Upper lobe of right lung (tissue), 1 donor: Measurements from ENCODE around the gene LRRC56. TPM values are rescaled to one million over a fixed set of nuclear protein-coding genes. Genes with fewer than 3 reads are reported as not detected.

Experiments
- ATAC-seq: fragments of 200-7000 bp; cut with Tn5 transposase; one replicate; pipeline ENCODE4 v1.9.1; 2020; ENCODE audit warnings: mild to moderate bottlenecking, moderate library complexity
- DNase-seq: peaks from one replicate; pipeline ENCODE4 v3.0.0-alpha.2; 2020
- H3K27ac ChIP-seq: fragments of 200-600 bp; one replicate; pipeline ENCODE4 v1.8.0; 2022
- H3K27me3 ChIP-seq: fragments of 200-600 bp; one replicate; pipeline ENCODE4 v1.8.0; 2022; ENCODE audit warnings: mild to moderate bottlenecking
- H3K36me3 ChIP-seq: fragments of 200-600 bp; one replicate; pipeline ENCODE4 v1.8.0; 2022
- H3K4me1 ChIP-seq: fragments of 200-600 bp; one replicate; pipeline ENCODE4 v1.8.0; 2022
- H3K4me3 ChIP-seq: fragments of 200-600 bp; one replicate; pipeline ENCODE4 v1.8.0; 2022; ENCODE audit warnings: mild to moderate bottlenecking
- H3K9me3 ChIP-seq: fragments of 200-600 bp; one replicate; pipeline ENCODE4 v1.8.0; 2022
- intact Hi-C: fragments of 100-400 bp; cut with DNase I; formaldehyde crosslinking; loops from one replicate; pipeline ENCODE4 v1.11.0; 2022
- total RNA-seq: library from RNA; stranded (reverse); fragmentation: NEBNext Ultra II Directional; extraction: Animal tissue kit (Norgen Biotek cat#: 25700); gene quantifications from one replicate; pipeline ENCODE4 v1.2.1, GENCODE V29; 2021
- TF ChIP-seq, protein P1 (sequence below): fragments of 200-600 bp; IDR thresholded peaks from one replicate; pipeline ENCODE4 v1.8.0; 2022; ENCODE audit warnings: antibody characterized with exemption
- donor health status: DM: no; HTN: yes; CAD: no; lungs with severe emphysema.

The LRRC56 gene
- total RNA-seq, 1 donor from 2014 or later = 3.2 TPM

DNA sequence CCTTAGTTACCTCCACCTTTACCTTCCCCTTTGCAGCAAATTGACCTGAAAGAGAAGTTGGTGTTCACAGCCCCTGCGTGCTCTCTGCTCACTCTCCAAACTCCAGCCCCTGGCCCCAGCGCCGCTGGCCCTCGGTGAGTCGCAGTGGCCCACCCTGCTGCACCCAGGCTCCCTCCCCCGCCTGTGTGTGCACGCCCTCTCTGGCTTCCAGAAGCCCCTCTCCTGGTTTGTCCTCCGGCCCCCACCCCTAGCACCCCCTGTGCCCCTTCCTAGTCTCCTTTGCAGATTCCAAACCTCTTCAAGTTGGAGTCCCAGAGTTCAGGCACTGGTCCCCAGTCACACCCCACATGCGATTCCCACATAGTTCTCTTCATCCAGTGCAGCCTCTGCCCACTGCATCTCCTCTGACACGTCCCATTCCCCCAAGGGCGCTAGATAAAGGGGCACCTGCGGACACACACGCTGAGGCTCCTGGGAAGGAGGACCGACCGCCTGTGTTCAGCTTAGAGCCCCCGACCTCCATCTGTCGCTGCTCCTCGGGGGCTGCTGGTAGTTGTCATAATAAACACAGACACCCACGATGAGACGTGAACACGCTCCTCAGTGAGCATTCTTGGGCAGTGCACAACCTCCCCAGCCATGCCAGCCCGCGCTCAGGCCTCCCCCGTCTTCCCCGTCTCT is 37.4 kb downstream of the LRRC56 start:
- Histone ChIP-seq H3K4me1 (peaks cover 32% of the 10 kb centered on the region), H3K9me3 (no peaks in the 10 kb centered on the region), H3K27me3 (no peaks in the 10 kb centered on the region), H3K4me3 (peak overlapping the region; percentile 70), H3K36me3 (no peaks in the 10 kb centered on the region), H3K27ac (no peak overlapping the region)
- no peak for ATAC-seq
- DNase-seq = no peak
- intact Hi-C loops = no loop called here
- TF ChIP-seq, protein P1, sequence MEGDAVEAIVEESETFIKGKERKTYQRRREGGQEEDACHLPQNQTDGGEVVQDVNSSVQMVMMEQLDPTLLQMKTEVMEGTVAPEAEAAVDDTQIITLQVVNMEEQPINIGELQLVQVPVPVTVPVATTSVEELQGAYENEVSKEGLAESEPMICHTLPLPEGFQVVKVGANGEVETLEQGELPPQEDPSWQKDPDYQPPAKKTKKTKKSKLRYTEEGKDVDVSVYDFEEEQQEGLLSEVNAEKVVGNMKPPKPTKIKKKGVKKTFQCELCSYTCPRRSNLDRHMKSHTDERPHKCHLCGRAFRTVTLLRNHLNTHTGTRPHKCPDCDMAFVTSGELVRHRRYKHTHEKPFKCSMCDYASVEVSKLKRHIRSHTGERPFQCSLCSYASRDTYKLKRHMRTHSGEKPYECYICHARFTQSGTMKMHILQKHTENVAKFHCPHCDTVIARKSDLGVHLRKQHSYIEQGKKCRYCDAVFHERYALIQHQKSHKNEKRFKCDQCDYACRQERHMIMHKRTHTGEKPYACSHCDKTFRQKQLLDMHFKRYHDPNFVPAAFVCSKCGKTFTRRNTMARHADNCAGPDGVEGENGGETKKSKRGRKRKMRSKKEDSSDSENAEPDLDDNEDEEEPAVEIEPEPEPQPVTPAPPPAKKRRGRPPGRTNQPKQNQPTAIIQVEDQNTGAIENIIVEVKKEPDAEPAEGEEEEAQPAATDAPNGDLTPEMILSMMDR = no peak

DNA sequence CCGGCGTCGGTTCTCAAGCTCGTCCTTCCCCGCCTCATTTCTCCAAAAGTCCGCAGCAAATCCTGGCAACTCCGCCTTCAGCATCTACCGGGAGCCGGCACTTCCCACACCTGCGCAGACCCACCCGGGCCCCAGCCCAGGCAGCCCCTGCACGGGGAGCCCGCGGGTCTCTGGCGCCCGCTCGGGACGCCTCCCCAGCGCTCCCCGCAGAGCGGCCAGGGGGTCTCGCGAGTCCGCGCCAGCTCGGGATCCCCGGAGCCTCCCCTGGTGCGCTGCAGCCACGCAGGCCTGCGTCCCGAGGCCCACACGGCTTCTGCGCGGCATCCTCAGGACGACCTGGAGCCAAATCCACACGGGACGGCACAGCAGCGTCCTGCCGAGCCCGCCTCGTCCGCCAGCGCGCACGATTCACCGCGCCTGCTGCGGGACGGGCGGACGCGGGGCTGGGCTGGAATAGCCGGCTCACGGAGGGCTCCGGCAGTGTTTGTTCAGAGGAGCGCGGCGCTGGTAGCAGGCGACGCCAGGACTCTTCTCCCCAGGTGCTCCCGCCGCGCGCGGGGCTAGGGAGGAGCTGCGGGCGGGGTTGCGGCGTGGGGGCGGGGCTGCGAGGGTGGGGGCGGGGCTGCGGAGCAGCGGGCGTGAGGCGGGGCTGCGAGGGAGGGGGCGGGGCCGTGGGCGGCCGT is 38.1 kb downstream of the LRRC56 start:
- peak overlapping the region; percentile 47 for H3K27ac ChIP-seq

DNA sequence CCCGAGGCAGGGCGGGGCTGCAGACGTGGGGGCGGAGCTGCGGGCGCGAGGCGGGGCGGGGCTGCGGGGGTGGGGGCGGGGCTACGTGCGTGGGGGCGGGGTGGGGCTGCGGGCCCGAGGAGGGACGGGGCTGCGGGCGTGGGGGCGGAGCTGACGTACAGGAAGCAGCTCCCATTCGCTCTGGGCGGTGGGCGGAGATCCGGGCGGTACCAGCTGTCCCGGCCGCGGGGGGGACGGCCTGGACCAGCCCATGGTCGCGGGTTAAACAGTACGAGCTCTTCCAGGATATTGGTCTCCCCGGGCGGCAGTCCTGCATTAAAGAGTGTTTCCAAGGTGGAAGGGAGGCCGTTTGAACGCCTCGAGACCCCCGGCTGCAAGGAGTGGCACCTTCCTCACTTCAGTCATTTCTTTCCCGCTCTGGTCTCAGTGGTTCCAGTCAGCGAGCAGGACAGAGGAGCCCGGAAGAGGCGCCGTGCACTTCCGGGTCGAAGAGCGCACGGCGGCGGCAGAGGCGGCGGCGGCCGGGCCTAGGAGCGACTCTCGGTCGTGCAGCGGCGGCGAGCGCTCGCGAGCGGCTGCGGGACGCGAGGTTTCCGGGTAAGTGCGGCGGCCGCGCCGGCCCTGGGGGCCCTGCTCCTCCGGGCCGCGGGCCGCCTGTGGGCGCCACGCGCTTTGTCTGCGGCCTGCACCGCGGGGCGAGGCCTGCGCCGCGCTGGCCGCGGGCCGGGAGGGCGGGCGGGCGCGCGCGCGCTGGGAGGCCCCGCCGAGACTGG is 38.9 kb downstream of the LRRC56 start, which contains the start of gene PHRF1:
Gene PHRF1, plus strand, starts transcription at position 475 of the 773 bp plus-strand sequence. CDS start 5,043 bp downstream, outside the sequence.
- Histone ChIP-seq H3K4me3 (peak within 1 kb of the TSS; percentile 89), H3K27me3 (no peaks in the 10 kb centered on the region), H3K36me3 (no peaks in the 10 kb centered on the region), H3K4me1 (peaks cover 32% of the 10 kb centered on the region), H3K9me3 (no peaks in the 10 kb centered on the region), H3K27ac (peak within 1 kb of the TSS; percentile 97)
- intact Hi-C loops = no loop called here
- peak; percentile 99 for DNase-seq
- TF ChIP-seq, protein P1 = no peak
- peak; percentile 91 for ATAC-seq

More for the DNA sequence above, 38.1 kb downstream of the LRRC56 start:
- DNase-seq = no peak
- Histone ChIP-seq H3K36me3 (no peaks in the 10 kb centered on the region), H3K4me3 (peak overlapping the region; percentile 70), H3K27me3 (no peaks in the 10 kb centered on the region), H3K4me1 (peaks cover 32% of the 10 kb centered on the region), H3K9me3 (no peaks in the 10 kb centered on the region)
- ATAC-seq = peak; percentile 17
- intact Hi-C loops = no loop called here
- TF ChIP-seq, protein P1 = no peak

DNA sequence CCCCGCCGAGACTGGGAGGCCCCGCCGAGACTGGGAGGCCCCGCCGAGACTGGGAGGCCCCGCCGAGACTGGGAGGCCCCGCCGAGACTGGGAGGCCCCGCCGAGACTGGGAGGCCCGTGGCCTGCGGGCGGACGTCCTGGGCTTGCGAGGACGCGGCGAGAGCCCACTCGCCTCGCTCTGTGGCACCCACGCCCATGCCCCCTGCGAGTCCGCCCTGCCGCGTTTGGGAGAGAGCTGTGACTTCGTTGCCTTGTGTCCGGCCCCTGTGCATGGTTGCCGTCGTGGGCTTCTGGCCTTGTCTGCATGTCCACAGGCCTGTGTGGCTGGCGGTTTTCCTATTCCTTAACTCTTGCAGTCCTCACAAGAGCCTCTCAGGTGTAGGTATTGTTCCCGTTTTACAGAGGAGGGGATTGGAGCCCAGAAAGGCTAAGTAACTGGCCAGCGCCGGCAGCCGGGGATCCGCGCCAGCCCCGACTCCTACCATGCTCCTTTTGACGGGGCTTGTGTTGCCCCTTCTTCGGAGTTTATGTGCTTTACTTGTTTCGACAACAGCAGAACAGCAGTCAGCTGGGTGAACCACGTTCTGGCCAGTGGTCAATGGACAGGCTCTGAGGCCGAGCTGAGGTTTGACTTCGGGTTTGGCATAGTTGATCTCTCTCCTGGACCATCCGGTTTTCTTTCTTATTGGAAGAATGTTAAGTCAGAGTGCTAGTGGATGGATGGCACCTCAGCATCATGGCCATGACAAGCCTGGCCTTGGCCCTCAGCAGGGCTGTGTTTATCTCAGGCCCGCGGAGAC is 39.7 kb downstream of the LRRC56 start:
- H3K27ac ChIP-seq = peak overlapping the region; percentile 71
- no peaks in the 10 kb centered on the region for H3K9me3 ChIP-seq
- DNase-seq (no peak), ATAC-seq (no peak)
- peak overlapping the region; percentile 89 for H3K4me3 ChIP-seq
- H3K36me3 ChIP-seq = peaks cover 7% of the 10 kb centered on the region
- H3K27me3 ChIP-seq = no peaks in the 10 kb centered on the region
- H3K4me1 ChIP-seq = peaks cover 32% of the 10 kb centered on the region
- TF ChIP-seq, protein P1 = no peak
- intact Hi-C loops = no loop called here

GRCh38 chr11:577611-577894 is 40.2 kb downstream of the LRRC56 start:
- Histone ChIP-seq H3K4me1 (peaks cover 32% of the 10 kb centered on the region), H3K4me3 (peak overlapping the region; percentile 89), H3K27me3 (no peaks in the 10 kb centered on the region), H3K27ac (no peak overlapping the region), H3K9me3 (no peaks in the 10 kb centered on the region), H3K36me3 (peaks cover 12% of the 10 kb centered on the region)
- intact Hi-C loops = no loop called here
- no peak for ATAC-seq
- TF ChIP-seq, protein P1 = no peak
- DNase-seq = no peak
